LoVo (cell line): Measurements from ENCODE around the gene DIS3L2.

Experiments used
- DNase-seq: peaks from one replicate; pipeline ENCODE4 v3.0.0-alpha.2; 2016; ENCODE audit warnings: low spot score

The DIS3L2 gene, protein sequence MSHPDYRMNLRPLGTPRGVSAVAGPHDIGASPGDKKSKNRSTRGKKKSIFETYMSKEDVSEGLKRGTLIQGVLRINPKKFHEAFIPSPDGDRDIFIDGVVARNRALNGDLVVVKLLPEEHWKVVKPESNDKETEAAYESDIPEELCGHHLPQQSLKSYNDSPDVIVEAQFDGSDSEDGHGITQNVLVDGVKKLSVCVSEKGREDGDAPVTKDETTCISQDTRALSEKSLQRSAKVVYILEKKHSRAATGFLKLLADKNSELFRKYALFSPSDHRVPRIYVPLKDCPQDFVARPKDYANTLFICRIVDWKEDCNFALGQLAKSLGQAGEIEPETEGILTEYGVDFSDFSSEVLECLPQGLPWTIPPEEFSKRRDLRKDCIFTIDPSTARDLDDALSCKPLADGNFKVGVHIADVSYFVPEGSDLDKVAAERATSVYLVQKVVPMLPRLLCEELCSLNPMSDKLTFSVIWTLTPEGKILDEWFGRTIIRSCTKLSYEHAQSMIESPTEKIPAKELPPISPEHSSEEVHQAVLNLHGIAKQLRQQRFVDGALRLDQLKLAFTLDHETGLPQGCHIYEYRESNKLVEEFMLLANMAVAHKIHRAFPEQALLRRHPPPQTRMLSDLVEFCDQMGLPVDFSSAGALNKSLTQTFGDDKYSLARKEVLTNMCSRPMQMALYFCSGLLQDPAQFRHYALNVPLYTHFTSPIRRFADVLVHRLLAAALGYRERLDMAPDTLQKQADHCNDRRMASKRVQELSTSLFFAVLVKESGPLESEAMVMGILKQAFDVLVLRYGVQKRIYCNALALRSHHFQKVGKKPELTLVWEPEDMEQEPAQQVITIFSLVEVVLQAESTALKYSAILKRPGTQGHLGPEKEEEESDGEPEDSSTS

DNA sequence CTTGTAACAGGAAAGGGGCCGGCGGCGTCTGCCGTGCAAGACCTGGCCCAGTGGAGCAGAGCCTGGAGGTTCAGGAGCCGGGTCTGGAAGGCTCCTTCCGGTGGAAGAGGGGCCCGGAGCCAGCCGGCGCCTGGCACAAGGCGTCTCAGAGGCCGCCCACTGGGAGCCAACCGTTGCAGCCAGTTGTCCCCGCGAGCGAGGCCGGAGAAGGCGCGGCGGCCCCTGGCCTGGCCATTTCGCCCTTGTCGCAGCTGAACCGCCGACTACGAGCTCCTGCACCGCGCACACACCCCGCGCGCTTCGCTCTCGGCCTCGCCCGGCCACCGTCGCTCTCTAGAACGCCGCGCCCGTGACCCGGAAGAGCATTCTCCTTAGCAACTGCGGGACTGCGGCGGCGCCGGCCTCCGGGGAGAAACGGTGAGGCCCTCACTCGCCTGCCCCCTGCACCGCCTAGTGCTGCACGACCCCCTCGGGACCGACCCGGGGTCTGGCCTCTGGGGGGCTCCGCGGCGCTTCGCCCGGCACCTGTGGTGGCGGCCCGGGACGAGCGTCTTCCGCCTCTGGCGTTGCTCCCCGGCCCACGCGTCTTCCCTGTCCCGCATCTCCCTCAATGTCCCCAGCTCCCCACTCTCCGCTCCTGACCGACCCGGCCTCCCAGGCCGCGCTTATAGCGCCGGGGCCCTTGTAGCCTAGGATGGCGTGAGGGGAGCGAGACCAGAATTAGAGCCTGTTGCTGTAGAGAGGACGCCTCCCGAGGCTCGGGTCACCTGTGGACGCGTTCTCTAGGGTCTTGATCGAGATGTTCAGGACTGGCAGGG lies at the start of gene DIS3L2:
Gene DIS3L2 (plus strand): TSS at position 365 of the 818 bp plus-strand sequence. CDS start 53,215 bp downstream, outside the sequence.
- DNase-seq, result peak; percentile 85

DNA sequence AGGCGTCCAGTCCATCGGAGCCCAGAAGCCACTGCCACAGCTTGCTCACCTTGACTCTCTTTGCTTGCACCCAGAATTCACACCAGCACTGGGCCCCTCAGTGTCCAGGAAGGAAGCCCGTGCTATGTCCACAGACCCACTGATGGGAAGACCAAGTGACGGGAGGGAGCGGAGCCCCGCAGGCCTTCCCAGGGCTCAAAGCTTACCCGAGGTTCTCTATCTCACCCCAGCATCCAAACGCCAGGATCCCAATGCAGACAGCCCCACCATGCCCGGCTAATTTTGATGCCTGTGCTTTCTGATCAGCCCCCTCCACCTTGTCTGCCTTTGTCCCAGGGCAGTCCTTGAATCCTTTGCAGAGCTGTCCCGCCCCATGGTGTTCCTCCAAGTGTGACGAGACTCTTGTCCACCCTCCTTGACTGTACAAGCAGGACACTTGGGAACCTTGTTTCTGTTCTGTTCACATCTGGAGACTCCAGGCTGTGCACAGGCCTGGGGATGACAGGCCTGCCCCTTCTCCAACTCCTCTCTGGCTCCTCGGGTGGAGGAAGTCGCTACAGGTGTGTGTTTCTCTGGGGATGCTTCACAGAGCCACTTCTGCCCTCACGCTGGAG lies 47.3 kb upstream of the DIS3L2 start:
- no peak for DNase-seq

DNA sequence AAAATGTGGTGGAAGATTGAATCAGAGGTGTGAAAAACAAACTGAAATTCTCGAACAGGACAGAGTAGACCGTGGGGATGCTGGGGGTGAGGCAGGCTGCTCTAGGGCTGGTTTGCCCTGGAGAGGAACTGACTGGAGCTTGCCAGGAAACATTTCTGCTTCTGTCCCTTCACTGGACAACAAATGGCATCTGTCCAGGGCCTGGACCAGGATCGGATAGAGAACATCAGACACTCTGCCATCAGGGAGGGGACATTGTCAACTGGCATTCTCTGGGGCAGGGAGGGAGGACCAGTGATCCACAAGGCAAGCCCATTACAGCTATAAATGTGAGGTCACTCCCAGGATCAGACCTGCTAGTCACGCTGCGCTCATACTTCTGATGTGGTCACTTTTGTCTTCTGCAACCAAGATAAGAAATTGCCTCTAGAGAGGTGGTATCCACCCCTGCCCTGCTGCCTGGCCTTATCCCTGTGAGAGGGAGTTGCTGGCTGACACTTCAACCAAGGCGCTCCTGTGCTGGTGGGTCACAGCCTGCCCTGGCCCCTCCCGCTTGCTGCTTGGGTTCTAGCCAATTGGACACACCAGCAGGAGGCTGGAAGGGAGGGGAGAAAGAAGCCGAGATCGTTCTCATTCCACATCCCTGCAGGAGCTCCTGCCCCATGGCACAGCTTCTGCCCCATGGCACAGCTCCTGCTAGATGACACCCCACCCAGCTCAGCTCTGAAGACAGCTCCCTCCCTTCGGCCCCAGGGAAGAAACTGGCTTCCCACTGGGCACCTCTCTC lies 44.0 kb upstream of the DIS3L2 start:
- peak; percentile 16 for DNase-seq

DNA sequence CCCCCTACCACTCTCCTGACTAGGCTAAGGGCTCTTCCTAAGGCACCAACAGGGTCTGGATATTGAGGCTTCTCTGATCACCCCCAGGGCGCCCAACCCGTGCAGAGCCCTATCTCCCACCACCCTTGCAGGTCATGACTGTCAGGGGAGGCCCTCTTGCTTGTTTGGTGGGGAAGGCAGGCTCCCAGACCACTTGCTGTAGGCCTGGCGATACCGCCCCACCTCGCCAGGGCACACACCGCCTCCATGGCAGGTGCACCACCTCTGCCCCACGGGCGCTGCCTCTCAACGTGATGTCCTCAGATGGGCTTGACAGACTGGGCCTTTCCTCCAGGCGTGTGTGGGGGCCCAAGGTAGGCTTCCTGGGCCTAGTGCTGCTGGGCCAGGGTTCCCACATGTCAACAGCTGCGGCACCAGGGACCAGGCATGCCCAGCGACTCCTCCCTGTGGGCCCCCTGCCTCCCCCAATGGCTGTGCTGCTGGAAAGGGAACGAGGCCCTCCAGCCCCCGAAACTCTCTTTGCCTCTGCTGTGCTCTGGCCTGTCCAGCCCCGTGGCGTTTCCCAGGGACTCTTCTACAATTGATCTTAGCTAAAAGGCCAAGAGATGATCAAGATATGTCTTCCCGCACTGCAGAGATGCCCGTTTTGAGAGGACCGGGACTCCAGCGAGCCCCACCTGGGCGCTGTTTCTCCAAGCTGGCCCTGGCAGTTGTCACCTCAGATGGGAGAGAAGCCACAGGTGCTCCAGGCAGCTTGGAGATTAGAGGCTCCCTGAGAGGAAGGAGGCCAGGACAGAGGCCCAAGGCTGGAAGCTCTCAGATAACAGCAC lies 42.8 kb upstream of the DIS3L2 start:
- no peak for DNase-seq

DNA sequence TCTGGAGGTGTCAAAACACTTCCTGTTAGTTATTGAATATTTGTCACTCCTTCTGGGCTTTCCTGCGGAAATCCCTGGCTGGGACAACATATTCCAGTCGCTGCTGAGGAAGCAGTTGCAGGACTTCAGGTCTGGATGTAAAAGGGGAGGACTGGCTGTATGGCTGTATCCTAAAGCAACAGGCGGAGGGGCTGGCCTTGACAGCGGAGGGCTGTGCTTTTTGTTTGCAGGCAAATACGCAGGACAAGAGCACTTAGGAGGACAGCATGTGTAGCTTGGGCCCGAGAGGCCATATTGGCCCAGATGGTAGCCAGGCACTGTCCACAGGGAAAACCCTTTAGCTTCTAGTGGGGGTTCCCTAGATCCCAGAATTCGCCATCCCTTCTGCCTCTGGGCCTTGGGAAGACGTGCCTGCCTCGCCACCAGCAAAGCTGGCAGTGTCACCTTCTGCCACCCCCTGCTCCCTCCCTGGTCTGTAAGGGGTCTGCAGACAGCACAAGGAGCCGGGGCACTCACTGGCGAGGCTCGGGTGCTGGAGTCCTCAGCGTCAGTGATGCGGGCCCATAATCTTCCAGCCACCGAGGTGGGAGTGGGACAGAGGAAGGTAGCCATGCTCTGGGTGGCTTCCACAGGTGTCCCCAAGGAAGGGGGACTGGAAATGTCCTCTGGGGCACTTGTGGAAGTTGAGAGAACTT lies 42.0 kb upstream of the DIS3L2 start:
- no peak for DNase-seq

DNA sequence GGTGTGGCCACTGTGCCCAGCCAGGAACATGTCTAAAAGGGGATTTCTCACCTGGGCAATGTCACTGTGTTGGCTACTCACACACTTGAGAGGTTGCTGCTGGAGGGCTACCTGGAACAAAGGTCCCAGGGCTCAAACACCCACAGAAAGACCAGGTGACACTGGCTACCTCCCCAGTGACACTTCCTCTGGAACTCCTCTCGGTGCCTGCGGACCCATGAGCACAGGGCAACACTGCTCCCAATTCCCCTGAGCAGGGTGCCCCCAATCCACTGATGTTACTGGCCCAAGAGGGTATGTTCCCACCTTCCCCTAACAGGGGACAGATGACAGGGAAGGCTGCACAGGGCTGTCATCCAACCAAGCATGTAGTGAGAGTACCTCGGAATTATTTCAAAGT lies 41.1 kb upstream of the DIS3L2 start:
- no peak for DNase-seq

DNA sequence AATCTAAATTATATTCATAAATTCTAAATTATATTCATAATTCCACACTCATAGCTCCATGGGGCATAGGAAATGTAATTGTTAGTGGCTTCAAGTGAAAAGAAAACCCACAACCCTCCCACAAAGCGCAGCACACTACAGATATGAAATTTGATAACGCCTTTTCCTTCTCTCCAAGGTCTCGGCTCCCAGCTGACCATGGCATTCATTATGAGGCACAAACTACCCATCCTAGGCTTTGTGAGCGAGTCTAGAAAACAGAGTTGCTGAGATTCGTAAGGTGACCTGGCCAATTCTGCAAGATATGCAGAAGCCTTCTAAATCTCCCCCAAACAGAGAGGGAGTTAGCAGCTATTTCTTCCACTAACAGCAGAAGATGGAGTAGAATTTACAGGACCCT lies 40.7 kb upstream of the DIS3L2 start:
- DNase-seq, result no peak

DNA sequence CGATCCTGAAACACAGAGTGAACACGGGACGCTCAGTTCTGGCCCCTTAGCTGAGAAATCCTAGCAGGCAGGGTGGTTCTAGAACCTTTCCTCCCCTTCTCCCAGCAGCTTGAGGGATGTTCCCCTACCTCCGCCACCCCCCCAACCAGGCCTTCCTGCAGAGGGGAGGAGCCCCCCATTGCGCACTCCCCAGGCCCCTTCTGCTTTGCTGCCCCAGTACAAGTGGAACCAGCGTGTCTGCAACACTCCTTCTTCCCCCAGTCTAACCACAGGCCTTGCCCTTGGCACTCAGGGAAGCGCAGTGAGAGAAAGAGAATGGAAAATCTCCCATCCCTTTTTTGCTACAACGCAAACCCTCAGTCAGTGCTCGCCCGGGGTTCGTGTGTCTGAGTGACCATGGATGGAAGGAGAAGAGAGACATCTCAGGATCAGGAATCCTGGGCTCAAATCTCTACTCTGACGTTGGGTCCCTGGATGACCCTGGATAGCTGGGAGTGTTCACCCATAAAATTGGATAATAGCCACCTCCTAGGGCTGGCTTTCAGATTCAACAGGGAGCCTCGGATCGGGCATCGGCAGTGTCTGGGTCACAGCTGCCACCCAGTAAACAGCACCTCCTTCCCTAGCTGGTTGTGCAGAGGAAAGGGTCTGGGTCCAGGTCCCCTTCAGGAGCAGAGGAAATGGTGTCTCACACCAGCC lies 39.1 kb upstream of the DIS3L2 start:
- DNase-seq, result no peak

DNA sequence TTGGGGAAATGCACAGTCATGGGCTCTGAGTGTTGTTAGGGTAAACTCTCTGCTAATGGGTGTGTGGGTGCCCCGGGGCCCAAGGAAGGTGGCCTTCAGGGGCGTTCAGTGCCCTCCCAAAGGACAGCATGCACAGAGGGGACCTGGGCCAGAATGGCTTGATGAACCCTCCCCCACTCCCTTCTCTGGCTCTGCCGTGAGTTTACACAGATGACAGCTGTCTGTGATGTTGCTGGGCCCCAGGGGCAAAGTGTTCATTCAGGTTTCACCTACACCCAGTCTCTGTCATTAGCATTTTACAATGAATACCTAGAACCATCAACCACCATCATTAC lies 38.5 kb upstream of the DIS3L2 start:
- DNase-seq, result no peak

DNA sequence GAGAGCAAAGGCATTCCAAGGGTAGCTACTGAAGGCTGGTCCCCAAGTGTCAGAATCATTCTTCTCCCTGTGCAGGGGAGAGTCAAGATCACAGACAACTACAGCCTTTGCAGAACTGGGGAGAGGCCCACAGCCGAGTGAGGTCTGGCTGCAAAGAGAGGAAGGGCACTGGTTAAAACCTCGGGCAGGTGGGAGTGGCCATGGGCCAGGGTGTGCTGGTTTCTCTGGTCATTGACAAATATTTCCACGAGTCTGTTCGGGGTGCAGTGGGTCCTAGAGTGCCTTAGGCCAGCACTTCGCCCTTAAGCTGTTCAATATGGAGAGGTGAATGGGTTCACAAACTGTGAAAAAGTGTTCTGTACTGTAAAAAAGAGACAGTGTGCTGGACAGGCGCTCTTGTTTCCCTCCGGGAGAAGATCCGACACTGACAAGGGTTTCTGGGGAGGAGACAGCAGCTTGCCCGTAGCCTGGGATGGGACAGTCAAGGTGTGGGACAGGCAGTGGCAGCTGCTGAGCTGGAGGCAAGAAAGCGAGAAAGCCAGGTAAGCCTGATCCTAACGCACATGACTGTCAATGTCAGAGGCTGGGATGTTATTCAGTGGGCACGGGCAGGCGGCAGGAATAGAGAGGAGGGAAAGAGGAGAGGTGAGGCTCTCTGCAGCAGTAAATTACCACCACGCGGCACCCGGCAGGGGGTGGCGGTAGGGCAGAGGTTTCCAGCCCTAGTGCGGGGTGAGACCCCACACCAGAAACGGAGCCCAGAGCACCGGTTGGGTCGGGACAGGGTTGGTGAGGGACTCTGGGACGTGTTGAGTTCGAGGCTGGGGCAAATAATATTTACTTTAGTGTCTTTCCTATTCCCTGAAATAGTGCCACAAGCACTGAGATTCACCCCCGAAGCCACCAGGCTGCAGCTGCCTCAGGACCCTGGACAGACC lies 37.3 kb upstream of the DIS3L2 start:
- no peak for DNase-seq

DNA sequence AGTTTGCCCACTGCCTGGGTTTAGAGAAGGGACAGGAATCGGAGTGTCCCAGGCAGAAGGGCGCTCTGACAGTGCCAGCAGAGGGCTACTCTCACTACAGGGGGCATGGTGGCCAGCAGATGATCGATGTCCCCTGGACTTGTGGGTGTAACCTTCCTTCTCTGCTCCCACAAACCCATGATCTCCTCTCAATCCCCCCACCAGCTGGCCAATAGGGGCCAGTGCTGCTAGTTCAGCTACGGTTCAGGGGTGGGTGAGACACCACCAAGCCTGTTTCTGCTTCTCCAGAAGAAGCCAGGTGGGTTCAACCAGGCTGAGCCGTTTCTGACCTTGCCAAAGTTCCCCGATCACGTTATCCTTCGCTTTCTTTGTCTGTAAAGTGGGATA lies 36.6 kb upstream of the DIS3L2 start:
- no peak for DNase-seq

DNA sequence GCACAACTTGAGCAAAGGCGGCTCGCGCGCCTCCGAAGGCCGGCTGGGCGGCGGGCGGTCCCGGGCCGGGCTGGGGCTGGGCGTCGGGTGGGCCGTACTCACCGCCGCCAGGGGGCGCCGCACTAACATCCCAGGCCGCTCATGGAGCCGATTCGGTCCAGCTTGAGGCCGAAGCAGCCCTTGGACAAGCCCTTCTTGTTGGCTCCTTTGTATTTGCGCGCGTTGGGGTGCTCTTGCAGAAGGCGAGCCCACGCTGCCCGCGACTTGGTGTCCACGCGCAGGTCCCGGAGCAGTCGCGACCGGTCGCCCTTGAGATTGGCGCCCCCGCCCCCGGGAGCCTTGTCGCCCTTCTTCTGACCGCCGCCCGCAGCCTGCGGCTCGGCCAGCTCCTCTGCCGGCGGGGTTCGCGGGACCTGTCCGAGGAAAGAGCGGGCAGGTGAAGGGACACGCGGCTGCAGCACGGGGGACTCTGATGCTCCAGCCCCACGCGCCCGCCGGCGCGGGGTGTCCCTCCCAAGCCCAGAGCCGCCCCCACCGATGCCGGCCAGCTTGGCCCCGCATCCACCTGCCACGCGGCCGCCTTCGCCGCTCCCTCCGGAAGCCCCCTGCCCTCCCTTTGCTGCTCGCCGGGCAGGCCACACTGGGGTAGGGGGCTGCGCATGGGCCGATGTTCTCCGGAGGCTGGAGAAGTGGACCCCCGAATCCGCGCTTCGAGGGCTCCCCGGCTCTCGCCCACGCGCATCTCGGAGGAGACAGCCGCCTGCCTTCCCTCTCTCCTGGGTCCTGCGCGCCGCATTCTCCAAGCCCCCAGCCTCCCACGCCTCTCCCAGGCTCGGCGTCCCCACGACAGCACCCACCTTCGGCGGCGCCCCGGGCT lies 36.0 kb upstream of the DIS3L2 start:
- DNase-seq, result peak; percentile 65

DNA sequence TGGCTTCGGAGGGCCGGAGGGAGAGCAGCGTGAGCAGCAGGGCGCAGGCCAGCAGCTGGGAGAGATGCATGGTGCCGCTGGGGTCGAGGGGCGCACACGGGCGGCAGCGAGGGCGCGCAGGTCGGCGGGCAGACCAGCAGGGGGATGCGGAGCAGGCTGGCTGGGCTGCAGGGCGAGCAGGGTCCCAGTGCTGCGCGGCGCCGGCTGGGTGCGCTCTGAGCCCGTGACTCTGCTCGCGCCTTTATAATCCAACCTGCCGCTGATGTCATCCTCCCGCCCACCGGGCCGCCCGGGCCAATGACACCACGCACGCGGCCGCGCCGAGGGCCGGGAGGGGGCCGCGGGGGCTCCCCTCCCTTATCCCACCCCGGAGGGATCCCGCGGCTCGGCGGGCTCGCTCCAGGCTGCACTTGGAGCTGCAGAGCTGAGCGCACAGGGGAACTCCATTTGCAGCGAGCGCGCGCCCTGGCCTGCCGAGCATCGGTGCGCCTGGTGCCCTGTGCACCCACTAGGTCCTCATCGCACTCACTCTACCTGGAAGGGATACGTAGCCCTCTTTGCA lies 35.3 kb upstream of the DIS3L2 start, which contains the start of gene NPPC:
Gene NPPC (minus strand): TSS at position 217 of the 562 bp plus-strand sequence. CDS start 147 bp downstream, at position 70.
- no peak for DNase-seq

DNA sequence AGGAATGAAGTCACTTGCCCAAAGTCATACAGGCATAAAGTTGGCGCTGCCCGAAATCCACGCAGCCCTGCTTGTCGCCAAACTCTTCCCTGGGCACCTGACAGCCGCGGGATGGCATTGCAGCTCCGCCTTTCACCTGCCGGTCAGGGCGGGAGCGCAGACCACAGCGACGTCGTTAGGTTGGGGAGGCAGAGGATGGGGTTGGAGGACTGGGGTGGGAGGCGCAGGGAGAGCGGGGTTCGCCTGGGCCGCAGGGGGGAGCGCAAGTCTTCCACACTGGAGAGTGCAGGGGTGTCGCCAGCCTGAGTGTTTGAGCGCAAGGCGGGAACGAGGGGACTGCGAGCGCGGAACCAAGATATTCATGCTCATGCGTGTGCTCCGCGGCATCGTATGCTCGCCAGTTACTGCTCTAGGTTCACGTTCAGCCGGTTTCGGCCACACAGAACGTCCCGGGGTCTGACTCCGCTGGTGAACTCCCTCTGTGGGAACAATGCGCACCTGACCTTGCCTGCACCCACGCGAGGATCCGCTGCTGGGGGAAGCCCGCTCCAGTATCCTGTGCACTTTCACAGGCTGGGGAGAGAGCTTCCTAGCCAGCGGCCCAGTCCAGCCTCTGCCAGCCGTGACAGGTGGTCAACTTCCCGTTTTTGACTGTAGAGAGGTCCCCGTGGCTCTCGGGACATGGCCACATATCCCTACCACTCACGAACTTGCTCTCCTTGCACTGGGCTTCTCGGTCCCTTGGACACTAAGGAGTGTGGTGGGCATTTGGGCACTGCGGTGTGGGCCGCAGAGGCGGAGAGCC lies 34.5 kb upstream of the DIS3L2 start:
- DNase-seq, result no peak

DNA sequence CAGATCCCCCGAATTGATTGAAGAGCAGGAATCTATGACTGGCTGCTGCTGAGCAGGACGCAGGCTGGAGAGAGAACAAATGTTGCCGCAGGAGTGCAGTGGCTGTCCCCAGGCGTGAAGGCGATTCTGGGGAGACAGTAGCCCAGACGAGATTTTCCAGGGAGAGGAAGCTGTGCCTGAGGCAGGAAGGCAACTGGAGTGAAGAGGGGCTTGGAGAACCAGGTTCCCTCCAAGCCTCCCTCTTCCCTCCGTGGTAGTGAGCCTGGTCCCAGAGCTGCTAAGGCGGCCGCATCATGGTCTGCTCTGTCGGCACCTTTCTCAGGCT lies 34.0 kb upstream of the DIS3L2 start:
- no peak for DNase-seq

DNA sequence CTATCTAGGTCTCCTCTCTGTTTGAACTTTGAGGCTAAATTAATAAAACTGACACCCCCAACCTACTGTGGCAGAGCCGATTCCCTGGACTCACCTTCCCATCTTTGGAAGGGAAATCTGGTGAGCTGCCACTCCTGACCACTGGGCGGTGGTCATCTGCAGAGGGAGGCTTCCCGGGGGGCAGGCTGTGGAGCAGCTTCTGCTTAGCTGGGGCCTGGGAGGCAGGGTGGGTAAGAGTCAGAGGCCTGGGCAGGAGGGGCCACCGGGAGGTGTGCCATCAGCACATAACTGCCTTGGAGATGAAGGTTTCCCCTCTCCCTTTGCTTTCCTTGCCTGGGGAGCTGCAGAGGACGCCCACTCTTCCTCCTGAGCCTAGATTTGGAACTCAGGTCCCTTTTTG lies 33.0 kb upstream of the DIS3L2 start:
- DNase-seq, result no peak
